HG02870 (cell line): ENCODE results near the gene UBA1.

ENCODE experiments used
- ATAC-seq: cut with Tn5 transposase; IDR thresholded peaks from one replicate; pipeline ENCODE4 v1.9.1; 2021; ENCODE audit warnings: mild to moderate bottlenecking, moderate library complexity; ENCODE audit not compliant: unreplicated experiment

Gene UBA1

DNA sequence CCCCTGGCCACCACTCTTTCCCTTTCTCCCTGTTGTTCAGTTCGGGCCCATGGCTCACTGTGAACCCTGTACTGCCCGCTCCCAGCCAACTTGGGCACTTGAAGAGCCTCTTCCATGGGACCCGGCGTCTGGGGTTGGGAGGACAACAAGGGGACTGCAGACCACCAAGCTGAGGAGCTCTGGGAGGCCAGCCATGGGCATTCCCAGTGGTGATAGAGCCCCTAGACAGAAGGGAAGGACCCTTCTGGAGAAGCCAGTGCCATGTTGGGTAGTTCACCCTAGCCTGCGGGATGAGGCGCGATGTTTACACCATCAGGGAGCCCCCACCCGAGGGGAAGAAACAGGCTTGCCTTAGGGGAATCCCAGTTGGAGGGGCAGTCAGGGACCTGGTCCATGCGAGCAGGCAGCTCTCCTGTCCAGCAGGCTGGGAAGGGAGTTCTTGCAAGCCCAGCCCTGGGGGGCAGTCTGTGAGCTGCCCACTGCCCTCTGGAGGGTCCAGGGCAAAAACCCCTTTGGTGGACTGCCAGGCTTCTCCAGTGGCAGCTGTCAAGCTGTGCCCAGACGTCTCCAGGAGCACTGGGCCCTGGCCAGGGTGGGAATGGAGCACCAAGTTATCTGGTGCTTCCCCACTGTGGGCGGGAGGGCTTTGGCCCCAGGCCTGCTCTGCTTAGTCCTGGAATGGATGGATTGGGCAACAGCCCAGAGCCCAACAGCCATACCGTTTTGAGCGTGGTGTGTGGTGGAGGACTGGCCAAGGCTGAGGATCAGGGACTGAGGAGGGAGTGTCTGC lies 23.7 kb upstream of the UBA1 start:
- no peak for ATAC-seq

DNA sequence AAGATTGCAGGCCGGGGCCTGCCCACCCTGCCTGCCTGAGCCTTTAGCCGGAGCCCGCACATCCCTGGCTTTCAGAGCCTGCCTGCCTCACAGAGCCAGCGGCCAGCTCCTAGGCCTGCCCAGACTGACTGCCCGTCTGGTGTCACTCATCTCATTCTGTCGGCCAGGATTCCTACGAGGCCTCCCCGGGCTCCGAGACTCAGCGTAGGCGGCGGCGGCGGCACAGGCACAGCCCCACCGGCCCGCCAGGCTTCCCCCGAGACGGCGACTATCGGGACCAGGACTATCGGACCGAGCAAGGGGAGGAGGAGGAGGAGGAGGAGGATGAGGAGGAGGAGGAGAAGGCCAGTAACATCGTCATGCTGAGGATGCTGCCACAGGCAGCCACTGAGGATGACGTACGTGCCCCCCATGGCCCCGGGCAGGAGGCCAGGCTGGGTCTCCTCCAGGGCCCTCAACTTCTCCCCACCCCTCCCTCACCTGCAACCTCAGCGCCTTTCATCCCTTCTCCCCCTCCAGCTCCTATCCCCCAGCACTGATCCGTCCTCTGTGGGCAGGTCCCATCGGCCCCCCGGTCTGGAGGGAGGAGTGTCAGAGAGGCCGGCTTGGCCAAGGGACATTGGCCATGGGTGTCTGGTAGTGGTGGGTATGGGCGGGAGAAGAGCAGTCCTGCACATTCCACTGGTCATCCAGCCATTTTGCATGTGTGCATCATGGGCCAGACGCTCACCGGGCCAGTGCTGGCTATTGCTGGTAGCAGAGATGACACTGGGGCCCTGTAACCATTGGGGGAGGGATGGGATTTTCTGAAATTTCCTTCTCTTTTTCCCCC lies 22.6 kb upstream of the UBA1 start:
- no peak for ATAC-seq

DNA sequence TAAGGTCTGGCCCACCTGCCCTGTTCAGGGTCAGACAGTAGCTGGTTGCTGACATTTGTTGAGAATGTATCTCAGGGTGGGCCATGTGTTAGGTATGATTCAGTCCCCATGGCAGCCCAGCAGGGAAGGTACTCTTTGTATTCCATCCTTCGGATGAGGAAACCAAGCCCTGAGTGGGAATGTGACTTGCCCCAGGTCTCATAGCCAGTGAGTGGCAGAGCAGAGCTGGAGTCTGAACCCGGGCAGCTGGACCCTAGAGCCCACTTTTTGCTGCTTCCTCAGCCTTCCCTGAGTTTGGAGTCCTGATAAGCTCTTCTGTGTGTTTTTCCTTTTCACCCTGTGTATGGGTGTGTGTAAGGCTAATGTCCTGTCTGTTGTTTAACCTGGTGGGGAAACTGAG lies 21.6 kb upstream of the UBA1 start:
- ATAC-seq = no peak

DNA sequence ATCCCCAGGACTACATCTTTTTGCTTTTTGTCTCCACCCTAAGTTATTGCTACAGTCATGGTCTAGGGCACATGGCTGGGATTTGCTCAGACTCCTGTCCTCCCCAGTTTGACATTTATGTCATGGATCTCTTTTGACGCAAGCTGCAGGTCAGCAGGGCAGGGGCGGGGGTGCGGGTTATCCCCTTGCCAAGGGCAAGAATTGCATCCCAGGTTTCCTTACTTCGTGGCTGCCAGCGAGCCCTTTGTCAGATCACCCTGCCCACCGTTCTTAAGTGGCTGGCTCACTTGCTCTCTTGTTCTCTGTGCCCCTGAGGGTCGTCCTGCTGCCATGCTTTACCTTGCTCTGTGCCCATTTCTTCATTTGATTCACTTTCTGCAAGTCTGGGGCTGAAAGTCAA lies 21.1 kb upstream of the UBA1 start:
- no peak for ATAC-seq

DNA sequence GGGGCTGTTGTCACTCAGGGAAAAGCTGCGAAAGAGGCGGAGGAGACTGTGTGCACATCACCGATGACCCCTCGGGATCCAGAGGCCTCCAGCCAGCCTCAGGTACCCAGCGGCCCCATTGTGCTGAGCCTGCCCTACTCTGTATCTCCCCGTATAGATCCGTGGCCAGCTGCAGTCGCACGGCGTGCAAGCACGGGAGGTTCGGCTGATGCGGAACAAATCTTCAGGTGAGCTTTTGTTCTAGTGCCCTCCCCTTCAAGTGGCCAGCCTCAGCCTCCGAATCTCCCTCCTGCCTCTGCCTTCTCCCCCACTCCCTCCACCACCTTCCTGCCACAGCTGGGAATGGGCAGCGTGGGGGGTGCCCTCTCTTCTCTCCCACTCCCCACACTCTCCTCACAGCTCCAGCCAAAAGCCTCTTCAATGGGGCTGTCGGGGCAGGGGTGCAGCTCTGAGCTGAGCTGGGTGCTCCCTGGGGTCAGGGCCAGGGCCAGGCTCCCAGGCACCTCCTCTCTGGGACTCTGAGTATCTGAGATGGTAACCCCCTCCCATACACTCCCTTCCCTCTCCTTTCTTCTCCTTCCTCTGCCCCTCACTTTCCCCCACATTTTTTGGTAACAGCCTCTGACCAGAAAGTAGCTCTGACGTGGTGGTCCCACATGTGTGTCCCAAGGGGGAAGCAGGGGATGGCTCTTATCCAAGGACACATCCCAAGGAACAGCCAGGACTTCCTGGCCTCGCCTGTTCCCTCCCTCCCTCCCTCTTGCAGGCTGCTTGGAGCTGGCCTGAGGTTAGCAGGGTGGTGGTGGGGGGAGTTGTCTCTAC lies 20.4 kb upstream of the UBA1 start:
- no peak for ATAC-seq

DNA sequence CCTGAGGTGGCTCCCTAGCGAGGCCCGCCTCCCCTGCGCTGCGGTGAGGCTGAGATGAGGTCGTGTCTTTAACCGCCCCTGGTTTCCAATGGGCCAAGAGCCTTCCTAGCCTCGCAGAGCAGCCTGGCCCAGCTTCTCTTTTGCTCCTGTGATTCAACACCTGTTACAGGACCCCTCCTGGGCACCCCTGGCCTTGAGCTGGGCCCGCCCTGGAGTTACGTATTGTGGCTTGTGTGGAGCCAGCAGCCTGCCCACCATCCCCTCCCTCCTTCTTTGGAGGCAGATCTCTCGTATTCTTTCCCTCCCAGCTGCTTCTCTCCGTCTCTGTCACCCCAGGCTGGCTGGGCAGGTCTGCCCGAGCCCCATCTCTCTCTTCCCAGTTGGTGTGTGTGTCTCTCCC lies 19.3 kb upstream of the UBA1 start:
- no peak for ATAC-seq

DNA sequence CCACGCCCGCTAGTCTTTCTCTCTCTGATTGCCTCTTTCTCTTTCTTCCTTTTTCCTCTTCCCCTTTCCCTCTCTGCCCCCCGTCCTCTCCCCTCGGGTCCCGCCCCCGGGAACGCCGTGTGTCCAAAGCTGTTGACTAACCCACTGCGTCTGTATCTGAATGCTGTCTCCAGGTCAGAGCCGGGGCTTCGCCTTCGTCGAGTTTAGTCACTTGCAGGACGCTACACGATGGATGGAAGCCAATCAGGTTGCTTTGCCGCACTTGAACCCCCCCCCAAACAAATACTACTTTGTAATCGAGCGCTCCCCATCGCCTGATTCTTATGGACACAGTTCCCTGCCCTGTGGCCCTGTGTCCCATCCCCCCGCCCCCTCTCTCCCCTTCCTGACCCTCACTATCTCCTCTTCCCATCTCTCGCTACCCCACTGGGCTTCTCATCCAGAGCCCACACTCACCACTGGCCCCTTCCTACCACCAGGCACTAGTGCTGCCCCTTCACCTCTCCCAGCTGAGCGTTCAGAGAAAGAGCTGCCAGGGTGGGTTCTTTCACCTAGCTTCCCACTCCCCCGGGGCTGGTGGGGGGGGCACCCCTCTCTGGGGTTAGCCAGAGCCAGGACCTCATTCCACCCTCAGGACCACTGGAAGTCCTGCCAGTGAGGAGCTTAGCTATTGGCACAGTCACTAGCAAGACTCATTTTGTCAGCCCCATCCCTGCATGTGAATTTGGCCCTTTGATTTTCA lies 18.6 kb upstream of the UBA1 start:
- ATAC-seq = no peak

DNA sequence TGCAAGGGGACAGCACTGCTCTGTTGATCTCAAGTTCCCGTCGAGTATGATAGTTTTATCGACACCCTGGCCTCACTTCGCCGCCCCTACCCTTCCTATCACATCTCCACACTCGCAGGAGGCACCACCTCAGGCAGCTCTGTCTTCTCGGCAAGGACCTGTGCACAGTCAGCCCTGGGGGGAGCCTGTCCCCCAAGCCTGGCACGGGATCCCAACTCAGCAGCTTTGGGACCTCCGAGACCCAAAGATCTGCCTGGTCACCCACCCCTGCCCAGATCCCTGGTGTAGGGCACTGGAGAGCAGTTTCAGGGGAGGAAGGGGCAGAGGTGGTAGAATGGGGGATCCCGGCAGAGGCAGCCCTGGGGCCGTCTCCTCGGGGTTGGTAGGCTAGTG lies 18.0 kb upstream of the UBA1 start:
- no peak for ATAC-seq

DNA sequence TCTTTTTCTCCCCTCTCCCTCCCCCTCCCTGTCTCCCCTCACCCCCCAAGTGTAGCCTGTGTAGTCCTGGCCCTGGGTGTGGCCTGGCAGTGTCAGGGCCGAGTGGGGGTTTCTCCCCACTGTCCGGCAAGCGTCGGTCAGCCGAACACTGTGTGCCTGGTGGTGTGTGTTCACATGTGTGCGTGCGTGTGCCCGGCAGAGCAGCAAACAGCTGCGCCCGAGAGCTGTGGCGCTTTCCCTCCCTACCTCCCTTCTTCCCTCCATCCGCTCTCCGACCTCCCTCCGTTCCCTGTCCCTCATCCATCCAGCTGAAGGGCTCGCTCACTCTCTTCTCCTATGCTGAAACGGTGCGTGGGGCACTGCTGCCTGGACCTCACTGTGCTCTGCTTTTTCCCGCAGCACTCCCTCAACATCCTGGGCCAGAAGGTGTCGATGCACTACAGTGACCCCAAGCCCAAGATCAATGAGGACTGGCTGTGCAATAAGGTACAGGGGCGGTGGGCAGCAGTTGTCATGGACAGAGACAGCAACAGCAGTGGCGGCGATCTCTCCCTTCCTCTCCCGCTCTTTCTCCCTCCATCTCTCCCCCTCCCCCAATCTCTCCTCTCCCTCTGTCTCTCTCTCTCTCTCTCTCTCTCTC lies 17.4 kb upstream of the UBA1 start:
- no peak for ATAC-seq

DNA sequence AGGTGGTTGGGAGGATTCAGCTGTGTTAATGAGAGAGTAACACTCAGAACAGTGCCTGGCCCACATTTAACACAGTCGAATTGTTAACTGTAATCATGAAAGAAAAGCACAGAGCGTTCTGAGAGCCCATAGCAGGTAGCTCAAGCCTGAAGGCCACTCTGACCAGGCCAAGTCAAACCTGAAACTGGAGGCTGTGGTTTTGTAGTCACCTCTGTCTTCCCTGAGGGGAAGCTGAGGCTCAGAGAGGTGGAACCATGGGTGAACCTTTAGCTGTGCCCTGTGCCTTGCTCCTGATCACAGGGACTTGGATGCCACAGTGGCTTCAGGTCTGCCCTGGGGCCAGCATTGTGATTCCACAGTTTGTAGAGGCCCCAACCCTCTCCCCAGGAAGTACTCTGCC lies 16.6 kb upstream of the UBA1 start:
- no peak for ATAC-seq

DNA sequence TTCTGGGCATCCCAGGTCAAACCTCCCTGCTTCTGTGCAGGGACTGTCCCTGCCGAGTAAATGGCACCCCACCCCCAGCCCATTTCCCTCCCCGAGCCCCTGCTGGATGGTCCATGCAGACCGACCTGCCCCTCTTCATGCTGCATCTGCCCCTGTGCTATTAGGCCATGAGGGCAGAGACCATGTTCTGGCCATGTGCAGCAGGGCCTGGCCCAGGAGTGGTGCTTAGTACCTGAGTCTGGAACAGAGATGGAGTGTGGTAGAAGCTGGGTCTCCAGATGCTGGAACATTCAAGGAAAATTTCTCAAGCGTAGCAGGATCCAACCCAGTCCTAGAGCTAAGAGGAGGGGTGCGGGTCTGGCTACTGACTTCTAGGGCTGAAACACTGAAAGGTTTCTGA lies 15.3 kb upstream of the UBA1 start:
- no peak for ATAC-seq

DNA sequence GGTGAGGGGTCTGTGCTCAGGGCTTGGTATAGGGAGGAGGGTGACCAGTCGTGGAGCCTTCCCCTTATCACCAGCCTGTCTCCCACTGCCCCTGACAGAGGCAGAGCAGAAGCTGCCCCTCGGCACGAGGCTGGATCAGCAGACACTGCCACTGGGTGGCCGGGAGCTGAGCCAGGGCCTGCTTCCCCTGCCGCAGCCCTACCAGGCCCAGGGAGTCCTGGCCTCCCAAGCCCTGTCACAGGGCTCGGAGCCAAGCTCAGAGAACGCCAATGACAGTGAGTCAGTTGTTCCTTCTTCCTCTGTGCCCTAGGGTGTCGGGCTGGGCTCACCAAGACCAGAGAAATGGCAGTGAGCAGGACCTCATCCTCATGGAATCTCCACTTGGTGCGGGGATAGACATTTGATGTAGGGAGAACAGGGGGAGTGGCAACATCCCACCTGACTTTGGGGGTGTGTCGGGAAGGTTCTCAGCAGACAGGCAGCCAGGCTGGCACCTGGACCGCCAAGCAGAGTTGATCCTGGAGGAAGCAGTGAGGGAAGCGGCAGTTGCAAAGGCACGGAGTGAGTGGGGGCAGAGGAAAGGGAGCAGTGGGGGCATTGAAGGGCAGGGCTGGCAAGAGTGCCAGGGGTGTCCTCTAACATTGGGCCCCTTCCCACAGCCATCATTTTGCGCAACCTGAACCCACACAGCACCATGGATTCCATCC lies 14.3 kb upstream of the UBA1 start:
- ATAC-seq = no peak

DNA sequence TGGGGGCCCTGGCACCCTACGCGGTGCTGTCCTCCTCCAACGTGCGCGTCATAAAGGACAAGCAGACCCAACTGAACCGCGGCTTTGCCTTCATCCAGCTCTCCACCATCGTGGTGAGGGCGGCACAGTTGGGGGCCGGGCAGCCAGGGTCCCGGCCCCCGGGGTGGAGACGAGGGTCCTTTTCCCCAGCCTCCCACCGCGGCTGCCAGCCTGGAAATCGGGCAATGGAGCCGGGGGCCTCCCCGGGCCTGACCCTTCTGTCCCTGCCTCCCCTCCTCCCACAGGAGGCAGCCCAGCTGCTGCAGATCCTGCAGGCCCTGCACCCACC lies 13.7 kb upstream of the UBA1 start:
- ATAC-seq = no peak

DNA sequence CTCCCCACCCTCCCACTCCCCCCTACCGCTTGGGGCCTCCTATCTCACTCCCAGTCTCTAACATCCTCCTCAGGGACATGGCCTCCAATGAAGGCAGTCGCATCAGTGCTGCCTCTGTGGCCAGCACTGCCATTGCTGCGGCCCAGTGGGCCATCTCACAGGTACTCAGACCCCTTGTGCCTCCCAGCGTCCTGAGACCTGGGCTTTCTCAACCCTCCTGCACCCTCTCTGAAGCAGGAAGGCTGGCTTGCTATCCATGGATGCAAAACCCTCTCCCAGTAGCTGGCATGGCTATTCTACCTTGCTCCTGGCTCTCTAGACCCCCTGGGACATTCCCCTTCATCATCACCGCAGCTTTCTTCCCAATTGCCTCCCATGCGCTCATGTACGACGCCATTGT lies 13.3 kb upstream of the UBA1 start:
- no peak for ATAC-seq

DNA sequence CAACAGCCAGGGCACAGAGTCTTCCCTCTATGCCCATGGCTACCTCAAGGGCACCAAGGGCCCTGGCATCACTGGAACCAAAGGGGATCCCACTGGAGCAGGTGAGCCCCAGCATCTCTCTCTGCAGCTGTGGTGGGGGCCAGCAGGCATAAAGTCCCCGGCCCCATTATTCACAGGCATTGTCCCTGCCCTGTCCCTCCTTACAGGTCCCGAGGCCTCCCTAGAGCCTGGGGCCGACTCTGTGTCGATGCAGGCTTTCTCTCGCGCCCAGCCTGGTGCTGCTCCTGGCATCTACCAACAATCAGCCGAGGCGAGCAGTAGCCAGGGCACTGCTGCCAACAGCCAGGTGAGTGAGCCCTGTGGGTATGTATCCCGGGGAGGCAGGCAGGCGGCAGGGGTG lies 12.3 kb upstream of the UBA1 start:
- no peak for ATAC-seq

DNA sequence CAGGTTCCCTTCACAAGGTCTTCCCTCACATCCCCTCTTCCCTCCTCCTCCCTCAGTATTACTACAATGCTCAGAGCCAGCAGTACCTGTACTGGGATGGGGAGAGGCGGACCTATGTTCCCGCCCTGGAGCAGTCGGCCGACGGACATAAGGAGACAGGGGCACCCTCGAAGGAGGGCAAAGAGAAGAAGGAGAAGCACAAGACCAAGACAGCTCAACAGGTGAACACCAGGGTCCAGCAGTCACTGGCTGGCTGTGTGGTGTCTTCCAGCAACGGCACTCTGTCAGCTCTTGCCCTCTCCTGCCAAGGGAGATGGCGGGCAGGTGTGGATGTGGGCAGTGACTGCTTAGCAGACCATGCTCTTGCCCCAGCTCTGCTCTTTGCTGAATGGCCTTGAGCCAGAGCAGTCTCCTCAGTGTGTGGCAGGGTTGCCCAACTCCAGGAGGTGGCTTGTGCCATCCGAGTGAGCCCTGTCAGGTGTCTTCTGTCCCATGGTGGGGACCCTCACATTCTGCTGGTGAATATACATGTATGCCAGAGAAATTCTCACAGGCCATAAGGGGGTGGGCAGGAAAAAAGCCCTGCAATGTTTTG lies 11.4 kb upstream of the UBA1 start:
- no peak for ATAC-seq

DNA sequence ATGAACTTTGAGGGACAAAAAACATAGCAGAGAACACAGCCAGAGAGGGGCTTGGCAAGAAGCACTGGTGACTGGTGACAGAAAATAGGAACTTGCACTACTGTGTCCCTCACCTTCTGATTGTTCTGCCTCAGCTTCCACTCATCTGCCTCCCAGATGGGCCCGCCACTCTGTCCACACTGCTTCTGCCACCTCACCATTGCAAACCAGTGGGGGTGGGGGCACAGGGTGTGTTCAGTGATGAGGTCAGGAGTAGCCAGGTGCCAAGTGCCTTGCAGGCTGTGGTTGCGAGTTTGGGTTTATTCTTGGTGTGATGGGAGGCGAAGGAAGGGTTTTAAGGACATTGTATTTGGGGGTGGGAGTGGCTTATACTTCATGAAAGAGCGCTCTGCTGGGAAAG lies 9.1 kb upstream of the UBA1 start:
- no peak for ATAC-seq

DNA sequence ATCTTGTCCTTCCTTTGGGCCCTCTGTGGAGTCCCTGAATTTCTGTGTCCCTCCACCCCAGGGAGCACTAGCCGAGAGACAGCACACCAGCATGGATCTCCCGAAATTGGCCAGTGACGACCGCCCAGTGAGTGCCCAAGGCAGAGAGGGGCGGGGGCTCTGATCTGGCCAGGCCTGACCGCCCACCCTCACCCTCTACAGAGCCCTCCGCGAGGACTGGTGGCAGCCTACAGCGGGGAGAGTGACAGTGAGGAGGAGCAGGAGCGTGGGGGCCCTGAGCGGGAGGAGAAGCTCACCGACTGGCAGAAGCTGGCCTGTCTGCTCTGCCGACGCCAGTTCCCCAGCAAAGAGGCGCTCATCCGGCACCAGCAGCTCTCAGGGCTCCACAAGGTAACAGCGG lies 8.4 kb upstream of the UBA1 start:
- no peak for ATAC-seq

DNA sequence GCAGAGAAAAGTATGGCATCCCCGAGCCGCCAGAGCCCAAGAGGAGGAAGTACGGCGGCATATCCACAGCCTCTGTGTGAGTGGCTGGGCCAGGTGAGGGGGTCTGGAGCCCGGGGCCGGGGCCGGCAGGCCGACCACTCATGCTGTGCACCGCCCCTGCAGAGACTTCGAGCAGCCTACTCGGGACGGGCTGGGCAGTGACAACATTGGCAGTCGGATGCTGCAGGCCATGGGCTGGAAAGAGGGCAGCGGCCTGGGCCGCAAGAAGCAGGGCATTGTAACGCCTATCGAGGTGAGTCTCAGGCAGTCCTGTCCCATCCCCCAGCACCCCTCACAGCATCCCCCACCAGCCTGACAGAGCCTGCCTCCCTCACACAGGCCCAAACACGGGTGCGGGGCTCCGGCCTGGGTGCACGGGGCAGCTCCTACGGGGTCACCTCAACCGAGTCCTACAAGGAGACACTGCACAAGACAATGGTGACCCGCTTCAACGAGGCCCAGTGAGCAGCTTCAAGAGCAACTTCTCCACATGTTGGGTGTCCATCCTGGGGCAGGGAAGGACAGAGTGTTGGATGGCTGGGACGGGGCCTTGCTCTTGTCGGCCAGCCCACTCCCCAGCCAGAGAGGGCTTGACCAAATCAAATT lies 7.4 kb upstream of the UBA1 start:
- ATAC-seq = no peak
